Inferior parietal cortex (tissue), 1 donor: ENCODE measurements around the gene C12orf56.

ENCODE experiments used
- DNase-seq: peaks from one replicate; pipeline ENCODE4 v3.0.0-alpha.2; 2016; ENCODE audit errors: extremely low spot score

The C12orf56 gene, protein sequence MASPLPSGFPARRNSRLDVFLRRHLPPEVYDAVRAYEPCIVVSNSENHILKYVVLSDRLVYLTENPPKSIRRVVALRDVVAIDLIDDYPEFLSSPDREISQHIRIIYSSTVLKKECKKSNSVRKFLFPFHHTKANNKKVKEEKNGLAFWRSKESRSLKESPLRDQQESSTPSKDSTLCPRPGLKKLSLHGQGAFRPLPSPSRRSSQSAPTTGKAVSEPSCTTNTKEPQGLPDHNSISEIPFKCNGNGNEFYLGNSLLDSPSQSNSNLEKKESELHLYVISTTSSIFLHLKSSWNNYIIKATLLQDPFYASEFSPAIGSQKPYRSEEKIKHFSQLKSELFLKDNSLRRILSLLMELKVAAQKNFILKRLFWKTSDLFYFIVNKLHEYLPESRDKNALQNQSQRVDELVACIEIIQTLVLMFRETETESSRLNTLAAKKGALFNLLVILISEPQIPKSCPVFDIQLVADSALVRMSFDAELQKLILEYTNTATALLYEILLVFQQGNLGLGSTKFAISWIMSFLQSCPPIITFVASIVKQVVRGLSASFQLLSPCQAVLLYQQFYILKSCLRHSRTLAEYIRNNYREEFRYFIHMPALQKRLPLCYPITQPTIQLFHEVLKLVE

DNA sequence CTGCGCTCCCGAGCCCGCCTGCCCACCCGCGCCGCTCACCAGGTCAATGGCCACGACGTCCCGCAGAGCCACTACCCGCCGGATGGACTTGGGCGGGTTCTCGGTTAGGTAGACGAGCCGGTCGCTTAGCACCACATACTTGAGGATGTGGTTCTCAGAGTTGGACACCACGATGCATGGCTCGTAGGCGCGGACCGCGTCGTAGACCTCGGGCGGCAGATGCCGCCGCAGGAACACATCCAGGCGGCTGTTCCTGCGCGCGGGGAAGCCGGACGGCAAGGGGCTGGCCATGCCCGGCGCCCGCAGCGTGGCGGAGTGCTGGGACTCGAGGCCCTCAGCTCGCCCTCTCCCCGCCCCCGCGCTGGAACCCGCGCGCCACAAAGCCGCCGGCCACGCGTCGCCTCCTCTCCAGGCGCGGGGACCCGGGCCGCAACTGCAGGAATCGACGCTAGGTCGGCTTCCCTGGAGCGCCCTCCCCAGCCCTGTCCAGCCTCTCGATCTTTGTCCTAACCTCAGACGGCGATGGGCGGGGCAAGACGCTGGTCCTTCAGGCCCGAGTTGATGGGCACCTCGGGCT is at the start of gene C12orf56:
Gene C12orf56, minus strand, starts transcription at position 484 of the 577 bp plus-strand sequence. Its CDS starts 193 bp downstream, at position 291.
- DNase-seq = no peak

- DNase-seq = no peak
Observed at GRCh38 chr12:64440100-64440499, 49.5 kb upstream of the C12orf56 start.

- DNase-seq = no peak
Observed at GRCh38 chr12:64433915-64434314, 43.4 kb upstream of the C12orf56 start.

DNA sequence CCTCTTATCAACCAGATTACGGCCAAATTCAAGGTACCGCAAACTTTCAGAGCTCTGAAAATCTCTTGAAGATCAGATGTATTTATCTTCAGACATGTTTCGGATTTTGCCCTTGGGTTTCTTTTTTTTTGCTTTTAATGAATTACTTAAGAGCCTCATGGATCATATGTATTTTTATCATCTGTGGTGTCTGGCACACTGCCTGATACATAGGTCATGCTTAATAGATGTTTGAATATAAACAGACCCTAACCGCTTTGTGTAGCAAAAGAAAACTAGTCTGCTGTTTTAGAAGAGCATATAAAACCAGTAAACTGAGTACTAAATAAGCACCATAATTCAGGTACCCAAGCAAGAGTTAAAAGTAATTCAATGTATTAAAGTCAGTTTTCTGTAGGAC is 41.2 kb upstream of the C12orf56 start:
- no peak for DNase-seq

DNA sequence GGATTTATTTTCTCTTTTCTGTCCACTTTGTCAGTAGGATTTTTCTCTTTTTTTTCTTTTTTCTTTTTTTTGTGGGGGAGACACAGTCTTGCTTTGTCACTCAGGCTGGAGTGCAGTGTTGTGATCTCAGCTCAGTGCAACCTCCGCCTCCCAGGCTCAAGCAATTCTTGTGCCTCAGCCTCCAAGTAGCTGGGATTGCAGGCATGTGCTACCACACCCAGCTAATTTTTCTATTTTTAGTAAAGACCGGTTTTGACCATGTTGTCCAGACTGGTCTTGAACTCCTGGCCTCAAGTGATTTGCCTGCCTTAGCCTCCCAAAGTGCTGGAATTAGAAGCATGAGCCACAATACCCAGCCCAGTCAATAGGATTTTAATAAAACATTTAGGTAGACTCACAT is 40.3 kb upstream of the C12orf56 start:
- no peak for DNase-seq

GRCh38 chr12:64428956-64429355 is 38.4 kb upstream of the C12orf56 start:
- DNase-seq = no peak

DNA sequence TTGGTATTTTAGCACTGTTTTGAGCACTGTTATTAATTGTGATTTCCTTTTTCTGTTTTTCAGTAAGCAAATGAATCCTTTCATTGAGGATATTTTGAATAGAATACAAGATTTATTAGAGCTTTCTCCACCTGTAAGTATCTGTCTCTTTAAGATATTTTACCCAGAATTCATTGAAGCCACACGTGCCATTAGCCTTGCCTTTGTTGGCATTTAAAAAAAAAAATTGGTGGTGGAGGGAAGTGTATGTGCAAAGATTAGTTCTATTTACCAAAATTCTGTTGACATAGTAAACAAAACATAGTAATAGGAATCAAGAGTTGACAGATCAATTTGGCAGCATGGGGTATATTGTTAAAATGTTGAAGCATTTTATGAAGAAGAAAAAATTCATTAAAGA is 37.4 kb upstream of the C12orf56 start:
- no peak for DNase-seq

DNA sequence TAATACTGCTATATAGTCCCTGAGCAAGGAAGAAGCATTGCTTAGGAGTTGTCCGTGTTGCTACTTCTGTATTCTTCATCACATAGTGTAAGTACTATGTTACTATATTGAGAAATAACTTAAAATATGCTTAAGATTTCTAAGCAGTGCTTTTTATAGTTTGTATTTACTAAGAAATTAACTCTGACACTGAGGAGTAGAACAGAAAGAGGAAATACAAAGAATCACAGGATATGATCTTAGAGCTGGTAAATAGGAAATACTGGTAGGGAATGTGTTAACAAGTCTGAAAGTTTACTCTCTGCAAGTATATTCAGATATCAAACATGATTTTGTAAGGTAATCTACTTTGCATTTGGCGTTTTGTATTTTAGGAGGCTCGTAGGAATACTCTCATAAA is 29.1 kb upstream of the C12orf56 start:
- DNase-seq = no peak

DNA sequence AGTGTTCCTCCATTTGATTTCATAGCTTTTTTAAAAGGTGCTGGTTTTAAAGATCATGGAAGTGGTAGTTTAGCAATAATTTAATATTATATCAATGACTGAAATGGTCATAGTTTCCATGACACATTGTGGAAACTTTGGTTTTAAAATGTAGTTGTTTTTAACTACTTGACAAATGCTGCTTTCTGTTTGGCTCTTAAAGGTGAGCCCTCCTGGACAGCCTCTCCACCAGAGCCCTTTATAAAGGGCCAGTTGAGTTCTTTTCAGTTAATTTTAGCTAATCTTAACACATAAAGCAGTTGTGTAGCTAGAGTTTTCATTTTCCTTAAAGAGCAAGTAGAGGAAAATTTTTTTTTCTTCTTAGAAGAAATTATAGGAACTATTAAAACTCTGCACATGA is 27.7 kb upstream of the C12orf56 start:
- no peak for DNase-seq

DNA sequence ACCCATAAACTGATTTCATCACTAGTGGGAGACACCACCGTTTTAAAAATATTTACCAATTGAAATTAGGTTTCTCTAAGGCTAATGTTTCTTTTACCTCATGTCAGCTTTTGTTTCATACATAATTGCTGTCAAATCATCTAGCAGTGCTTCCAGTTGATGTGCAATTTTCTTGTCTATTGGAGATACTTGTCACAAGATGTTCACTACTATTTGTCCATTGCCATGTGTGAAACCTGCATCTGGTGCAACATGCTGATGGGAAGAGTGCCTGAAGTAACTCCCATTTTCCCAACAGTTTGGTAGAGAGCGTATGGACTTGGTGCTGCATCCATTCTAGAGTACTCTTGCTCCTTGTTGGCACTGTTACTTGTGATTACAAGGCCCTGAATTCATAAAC is 23.3 kb upstream of the C12orf56 start:
- DNase-seq = no peak

- DNase-seq = no peak
Observed at GRCh38 chr12:64412459-64412858, 21.9 kb upstream of the C12orf56 start.

- DNase-seq = no peak
Observed at GRCh38 chr12:64411427-64411826, 20.9 kb upstream of the C12orf56 start.

DNA sequence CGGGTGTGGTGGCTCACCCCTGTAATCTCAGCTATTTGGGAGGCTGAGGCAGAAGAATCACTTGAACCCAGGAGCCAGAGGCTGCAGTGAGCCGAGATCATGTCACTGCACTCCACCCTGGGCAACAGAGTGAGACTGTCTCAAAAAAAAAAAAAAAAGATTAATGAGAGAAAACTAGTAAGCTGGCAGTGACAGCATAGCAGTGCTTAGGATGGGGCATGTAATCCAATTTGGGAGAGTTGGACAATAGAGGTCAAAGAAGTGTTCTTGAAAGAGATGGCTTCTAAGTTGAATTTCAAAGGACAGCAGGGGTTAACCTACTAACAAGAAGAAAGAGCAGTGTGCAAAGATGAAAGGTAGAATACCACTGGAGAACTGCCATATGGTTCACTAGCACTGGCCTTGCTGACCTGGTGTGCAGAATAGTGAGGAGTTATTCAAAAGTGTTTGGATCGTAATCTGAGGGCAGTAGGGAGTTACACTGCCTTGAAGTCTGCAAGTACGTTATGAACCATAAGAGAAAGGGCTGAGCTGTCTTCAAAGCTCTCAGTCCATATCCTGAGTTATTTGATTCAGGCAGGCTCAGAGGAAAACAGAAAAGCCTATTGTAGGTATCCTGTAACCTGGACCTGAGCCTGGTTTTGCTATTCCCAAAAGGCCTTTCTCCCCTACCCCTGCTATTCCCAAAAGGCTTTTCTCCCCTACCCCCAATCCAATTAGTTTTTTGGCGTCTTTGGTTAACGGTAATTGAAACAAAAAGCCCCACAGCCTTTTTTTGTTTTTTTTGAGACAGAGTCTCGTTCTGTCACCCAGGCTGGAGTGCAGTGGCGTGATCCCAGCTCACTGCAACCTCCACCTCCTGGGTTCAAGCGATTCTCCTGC is 17.0 kb upstream of the C12orf56 start:
- no peak for DNase-seq

- peak; percentile 27 for DNase-seq
Observed at GRCh38 chr12:64404470-64405256, 14.1 kb upstream of the C12orf56 start.

DNA sequence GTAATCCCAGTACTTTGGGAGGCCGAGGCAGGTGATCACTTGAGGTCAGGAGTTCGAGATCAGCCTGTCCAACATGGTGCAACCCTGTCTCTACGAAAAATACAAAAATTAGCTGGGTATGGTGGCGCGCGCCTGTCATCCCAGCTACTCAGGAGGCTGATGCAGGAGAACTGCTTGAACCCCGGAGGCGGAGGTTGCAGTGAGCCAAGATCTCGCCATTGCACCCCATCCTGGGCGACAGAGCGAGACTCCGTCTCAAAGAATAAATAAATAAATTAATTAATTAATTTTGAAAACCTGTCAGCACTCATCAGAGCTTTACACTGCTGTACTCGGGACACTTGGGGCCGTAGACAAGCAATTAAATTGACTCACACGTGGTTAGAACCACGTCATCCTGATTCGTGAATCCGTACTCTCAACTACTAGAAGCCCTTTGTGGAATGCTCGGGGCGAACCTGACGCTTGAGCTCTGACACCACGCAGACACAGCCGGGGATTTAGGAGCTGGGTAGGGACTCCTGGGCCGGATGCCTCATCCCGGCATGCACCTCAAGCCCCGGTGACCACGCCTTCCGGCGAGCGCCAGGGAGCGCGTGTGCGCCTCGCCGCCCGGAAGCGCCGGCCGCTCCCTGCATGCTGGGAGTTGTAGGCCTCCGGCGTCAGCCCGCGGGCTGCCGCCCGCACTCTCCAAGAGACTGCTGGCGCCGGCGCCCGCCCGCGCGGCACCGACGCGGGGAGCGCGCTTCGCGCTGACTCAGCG is 13.3 kb upstream of the C12orf56 start, which contains the start of gene XPOT:
Gene XPOT, plus strand, starts transcription at position 686 of the 763 bp plus-strand sequence. CDS start 5,644 bp downstream, outside the sequence.
- peak; percentile 94 for DNase-seq

DNA sequence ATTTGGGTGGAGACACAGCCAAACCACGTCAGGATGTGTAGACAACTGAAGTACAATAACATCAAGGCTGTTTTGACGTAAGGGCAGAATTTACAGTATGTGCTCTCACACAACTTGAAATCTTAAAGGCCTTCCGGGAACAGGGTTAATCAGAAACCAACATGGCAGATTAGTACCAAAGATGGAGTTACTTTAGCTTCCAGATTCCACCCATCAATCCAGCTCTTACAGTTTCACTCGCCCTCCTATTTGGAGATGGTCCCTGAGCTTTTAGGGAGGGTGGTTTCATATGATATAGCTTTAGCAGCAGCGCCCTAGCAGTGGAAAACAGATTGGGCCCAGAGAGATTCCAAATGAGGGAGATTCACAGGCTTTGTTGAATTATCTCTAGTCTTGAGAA is 11.6 kb upstream of the C12orf56 start:
- no peak for DNase-seq

GRCh38 chr12:64400041-64400440 is 9.5 kb upstream of the C12orf56 start:
- peak; percentile 51 for DNase-seq

GRCh38 chr12:64395739-64396138 is 5.2 kb upstream of the C12orf56 start:
- no peak for DNase-seq

- DNase-seq = peak; percentile 48
Observed at GRCh38 chr12:64392221-64392620, 1.7 kb upstream of the C12orf56 start.

DNA sequence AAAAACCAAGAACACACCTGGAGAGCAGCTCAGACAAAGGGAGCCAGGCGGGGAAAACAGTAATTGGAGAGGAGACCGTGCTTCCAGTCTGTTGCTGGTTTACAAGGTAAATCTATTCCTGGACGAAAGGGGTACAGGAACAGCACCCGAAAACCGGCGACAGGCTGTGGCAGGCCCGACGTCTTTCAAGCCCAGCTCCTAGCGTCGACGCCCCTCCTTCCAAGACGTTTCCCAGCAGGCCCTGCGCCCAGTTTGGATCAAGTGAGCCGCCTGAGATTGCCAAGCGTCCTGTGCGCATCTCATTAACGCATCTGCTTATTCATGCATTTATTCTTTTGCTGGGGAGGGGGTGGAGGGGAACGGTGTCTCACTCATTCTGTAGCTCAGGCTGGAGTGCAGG is 1.4 kb downstream of the C12orf56 start:
- DNase-seq = no peak
